Gastrocnemius medialis (tissue), 4 donors: ENCODE data around the gene C19orf25.
"Not testable (repeated sequence)": the region's sequence is repeated elsewhere in the genome, so short reads cannot be mapped to it uniquely, and the experiment has no call there.

ENCODE experiments used
- POLR2A ChIP-seq, 2 donors: fragments of 450-650 bp; IDR thresholded peaks; one replicate each; pipeline ENCODE4 v1.6.1; 2017; ENCODE audit warnings: antibody characterized with exemption in 2 of 2, mild to moderate bottlenecking in 2 of 2, moderate library complexity in 2 of 2
- TF ChIP-seq, protein P1 (sequence below), 5 experiments: fragments of 450-650 bp in 3 of 5; fragments of 200-600 bp in 2 of 5; sonication (generic) in 2 of 5; IDR thresholded peaks in 4 of 5; conservative IDR thresholded peaks in 1 of 5; 1 replicate in 4 of 5; 2 replicates in 1 of 5; pipeline ENCODE4 v1.5.1; 2016 to 2019; ENCODE audit warnings: antibody characterized with exemption in 5 of 5, mild to moderate bottlenecking in 3 of 5, moderate library complexity in 3 of 5

DNA sequence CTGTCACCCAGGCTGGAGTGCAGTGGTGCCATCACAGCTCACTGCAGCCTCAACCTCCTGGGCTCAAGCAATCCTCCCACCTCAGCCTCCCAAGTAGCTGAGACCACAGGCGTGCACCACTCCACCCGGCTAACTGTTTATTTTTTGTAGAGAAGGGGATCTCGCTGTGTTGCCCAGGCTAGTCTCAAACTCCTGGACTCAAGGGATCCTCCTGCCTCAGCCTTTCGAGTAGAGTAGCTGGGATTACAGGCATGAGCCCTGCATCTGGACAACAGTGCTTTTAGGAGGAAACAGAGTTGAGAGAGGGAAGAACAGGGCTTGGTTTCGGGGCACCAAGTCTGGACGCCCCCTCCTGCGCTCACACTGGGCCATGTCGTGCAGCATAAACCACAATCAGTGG lies 40.8 kb upstream of the C19orf25 start:
- TF ChIP-seq, protein P1, sequence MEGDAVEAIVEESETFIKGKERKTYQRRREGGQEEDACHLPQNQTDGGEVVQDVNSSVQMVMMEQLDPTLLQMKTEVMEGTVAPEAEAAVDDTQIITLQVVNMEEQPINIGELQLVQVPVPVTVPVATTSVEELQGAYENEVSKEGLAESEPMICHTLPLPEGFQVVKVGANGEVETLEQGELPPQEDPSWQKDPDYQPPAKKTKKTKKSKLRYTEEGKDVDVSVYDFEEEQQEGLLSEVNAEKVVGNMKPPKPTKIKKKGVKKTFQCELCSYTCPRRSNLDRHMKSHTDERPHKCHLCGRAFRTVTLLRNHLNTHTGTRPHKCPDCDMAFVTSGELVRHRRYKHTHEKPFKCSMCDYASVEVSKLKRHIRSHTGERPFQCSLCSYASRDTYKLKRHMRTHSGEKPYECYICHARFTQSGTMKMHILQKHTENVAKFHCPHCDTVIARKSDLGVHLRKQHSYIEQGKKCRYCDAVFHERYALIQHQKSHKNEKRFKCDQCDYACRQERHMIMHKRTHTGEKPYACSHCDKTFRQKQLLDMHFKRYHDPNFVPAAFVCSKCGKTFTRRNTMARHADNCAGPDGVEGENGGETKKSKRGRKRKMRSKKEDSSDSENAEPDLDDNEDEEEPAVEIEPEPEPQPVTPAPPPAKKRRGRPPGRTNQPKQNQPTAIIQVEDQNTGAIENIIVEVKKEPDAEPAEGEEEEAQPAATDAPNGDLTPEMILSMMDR (IDR thresholded peaks at IDR 0.05 in 4 of 5, conservative IDR thresholded peaks at IDR 0.05 in 1 of 5) = not testable (repeated sequence)
- not testable (repeated sequence) for TF ChIP-seq POLR2A (IDR thresholded peaks at IDR 0.05)
